Thoracic aorta (tissue), 2 donors: ENCODE measurements around the gene ABCC1. TPM values are rescaled to one million over a fixed set of nuclear protein-coding genes. Genes with fewer than 3 reads are reported as not detected.

Source experiments
- ATAC-seq: fragments of 150-250 bp; one replicate; pipeline ENCODE4 v1.8.0; 2017; ENCODE audit warnings: low read depth; ENCODE audit not compliant: insufficient number of reproducible peaks, low FRiP score
- DNase-seq: peaks from one replicate; pipeline ENCODE4 v3.0.0-alpha.2; 2020; ENCODE audit warnings: low spot score
- H3K27ac ChIP-seq, 2 donors: fragments of 200-600 bp; sonication (generic); 1 replicate in 1 of 2; 2 replicates in 1 of 2; pipeline ENCODE4 v1.5.1; 2016; ENCODE audit warnings: mild to moderate bottlenecking in 2 of 2, moderate library complexity in 2 of 2
- H3K27me3 ChIP-seq: fragments of 200-600 bp; sonication (generic); replicated peaks from 2 replicates; pipeline ENCODE4 v1.6.0; 2016; ENCODE audit warnings: mild to moderate bottlenecking; ENCODE audit not compliant: insufficient read depth
- H3K36me3 ChIP-seq: fragments of 200-600 bp; sonication (generic); one replicate; pipeline ENCODE4 v1.5.1; 2016
- H3K4me1 ChIP-seq, 2 donors: fragments of 200-600 bp; sonication (generic); 1 replicate in 1 of 2; 2 replicates in 1 of 2; pipeline versions ENCODE4 v1.5.1 to v1.6.0; 2016; ENCODE audit warnings: low read depth in 2 of 2, mild to moderate bottlenecking in 1 of 2; ENCODE audit not compliant: control insufficient read depth in 1 of 2
- H3K4me3 ChIP-seq: fragments of 200-600 bp; sonication (generic); 2 replicates; pipeline ENCODE4 v1.5.1; 2016; ENCODE audit warnings: mild to moderate bottlenecking
- H3K9me3 ChIP-seq: fragments of 200-600 bp; sonication (generic); 2 replicates; pipeline ENCODE4 v1.5.1; 2016
- total RNA-seq, 2 donors: library from RNA; depleted of rRNA; stranded (reverse); fragments of >200 nt; gene quantifications; one replicate each; pipeline versions ENCODE4 v1.1.0 to v1.2.3, GENCODE V29; 2016
- TF ChIP-seq, protein P1 (sequence below): fragments of 200-600 bp; sonication (generic); IDR thresholded peaks from one replicate; pipeline ENCODE4 v1.5.1; 2019; ENCODE audit warnings: antibody characterized with exemption

ABCC1 gene
- total RNA-seq, 2 donors from 2014 or later, result 89.2 to 94.9 TPM

DNA sequence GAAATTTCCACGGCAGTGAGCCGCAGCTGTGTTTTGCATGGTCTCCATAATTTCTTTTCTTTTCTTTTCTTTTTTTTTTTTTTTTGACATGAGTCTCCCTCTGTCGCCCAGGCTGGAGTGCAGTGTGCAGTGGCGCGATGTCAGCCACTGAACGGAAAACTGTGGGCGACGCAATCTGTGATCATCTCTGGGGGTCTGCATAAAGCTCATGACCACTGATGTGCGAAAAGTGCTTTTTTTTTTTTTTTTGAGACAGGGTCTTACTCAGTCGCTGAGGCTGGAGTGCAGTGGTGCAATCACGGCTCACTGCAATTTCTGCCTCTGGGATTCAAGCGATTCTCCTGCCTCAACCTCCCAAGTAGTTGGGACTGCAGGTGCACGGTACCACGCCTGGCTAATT is 156.2 kb downstream of the ABCC1 start:
- no peaks in the 10 kb centered on the region for H3K9me3 ChIP-seq
- peaks cover 0 to 8% of the 10 kb centered on the region in 2 donors for H3K4me1 ChIP-seq
- H3K4me3 ChIP-seq, result no peak overlapping the region
- no peaks in the 10 kb centered on the region for H3K27me3 ChIP-seq
- no peak overlapping the region for H3K27ac ChIP-seq
- H3K36me3 ChIP-seq, result peaks cover 44% of the 10 kb centered on the region
- DNase-seq, result no peak
- TF ChIP-seq, protein P1, sequence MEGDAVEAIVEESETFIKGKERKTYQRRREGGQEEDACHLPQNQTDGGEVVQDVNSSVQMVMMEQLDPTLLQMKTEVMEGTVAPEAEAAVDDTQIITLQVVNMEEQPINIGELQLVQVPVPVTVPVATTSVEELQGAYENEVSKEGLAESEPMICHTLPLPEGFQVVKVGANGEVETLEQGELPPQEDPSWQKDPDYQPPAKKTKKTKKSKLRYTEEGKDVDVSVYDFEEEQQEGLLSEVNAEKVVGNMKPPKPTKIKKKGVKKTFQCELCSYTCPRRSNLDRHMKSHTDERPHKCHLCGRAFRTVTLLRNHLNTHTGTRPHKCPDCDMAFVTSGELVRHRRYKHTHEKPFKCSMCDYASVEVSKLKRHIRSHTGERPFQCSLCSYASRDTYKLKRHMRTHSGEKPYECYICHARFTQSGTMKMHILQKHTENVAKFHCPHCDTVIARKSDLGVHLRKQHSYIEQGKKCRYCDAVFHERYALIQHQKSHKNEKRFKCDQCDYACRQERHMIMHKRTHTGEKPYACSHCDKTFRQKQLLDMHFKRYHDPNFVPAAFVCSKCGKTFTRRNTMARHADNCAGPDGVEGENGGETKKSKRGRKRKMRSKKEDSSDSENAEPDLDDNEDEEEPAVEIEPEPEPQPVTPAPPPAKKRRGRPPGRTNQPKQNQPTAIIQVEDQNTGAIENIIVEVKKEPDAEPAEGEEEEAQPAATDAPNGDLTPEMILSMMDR, result no peak
- no peak for ATAC-seq

DNA sequence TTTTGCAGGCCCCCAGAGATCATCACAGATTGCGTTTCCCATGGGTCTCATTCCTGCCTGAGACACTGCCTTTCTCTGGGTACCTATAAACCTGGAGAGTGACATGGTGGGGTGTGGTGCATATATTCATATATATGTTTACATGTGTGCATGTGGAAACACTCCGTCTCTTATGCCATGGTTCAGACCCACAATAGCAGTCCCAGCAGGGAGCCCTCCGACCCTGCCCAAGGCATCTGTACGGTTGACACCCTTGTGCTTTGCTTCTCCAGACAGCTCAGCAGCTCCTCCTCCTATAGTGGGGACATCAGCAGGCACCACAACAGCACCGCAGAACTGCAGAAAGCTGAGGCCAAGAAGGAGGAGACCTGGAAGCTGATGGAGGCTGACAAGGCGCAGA is 157.1 kb downstream of the ABCC1 start:
- DNase-seq, result no peak
- Histone ChIP-seq H3K27ac (no peak overlapping the region), H3K27me3 (no peaks in the 10 kb centered on the region), H3K9me3 (no peaks in the 10 kb centered on the region), H3K4me1 (peaks cover 0 to 8% of the 10 kb centered on the region in 2 donors), H3K4me3 (no peak overlapping the region), H3K36me3 (peaks cover 53% of the 10 kb centered on the region)
- no peak for ATAC-seq
- TF ChIP-seq, protein P1, result no peak

DNA sequence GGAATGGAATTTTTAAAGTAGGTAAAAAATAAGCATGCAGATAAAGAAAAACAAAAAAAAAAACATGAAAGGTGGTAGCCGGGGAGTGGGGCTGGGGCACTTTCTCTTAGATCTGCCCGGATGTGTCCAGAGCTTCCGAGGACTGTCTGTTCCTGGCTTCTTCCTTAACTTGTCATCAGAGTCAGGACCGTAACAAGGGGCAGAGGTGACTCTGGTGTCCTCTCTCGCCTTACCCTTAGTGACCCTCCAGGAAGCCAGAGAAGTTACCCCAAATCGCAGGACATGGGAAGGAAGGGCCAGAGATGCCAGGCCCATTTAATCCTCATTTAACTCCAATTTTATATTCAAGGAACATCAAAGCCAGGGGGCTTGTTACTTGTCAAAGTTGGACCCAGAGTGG is 158.4 kb downstream of the ABCC1 start:
- Histone ChIP-seq H3K4me3 (no peak overlapping the region), H3K27me3 (no peaks in the 10 kb centered on the region), H3K27ac (no peak overlapping the region), H3K9me3 (no peaks in the 10 kb centered on the region), H3K36me3 (peaks cover 61% of the 10 kb centered on the region), H3K4me1 (no peaks in the 10 kb centered on the region)
- ATAC-seq (no peak), DNase-seq (no peak)
- TF ChIP-seq, protein P1, result no peak

DNA sequence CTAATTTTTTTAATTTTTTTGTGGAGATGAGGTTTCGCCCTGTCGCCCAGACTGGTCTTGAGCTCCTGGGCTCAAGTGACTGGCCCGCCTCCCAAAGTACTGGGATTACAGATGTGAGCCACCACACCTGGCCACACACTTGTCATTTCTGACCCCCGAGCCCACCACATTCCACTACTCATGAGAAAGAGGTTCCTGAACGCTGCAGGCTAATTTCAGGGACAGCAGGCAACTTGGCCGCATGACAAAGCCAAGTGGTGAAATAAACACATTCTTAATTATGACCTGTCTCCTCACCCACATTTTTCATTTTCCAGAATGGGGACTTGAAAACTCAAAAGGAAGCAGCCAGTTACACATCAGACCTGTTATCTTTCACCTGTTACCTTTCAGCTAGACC is 159.3 kb downstream of the ABCC1 start:
- Histone ChIP-seq H3K4me3 (no peak overlapping the region), H3K27ac (no peak overlapping the region)

DNA sequence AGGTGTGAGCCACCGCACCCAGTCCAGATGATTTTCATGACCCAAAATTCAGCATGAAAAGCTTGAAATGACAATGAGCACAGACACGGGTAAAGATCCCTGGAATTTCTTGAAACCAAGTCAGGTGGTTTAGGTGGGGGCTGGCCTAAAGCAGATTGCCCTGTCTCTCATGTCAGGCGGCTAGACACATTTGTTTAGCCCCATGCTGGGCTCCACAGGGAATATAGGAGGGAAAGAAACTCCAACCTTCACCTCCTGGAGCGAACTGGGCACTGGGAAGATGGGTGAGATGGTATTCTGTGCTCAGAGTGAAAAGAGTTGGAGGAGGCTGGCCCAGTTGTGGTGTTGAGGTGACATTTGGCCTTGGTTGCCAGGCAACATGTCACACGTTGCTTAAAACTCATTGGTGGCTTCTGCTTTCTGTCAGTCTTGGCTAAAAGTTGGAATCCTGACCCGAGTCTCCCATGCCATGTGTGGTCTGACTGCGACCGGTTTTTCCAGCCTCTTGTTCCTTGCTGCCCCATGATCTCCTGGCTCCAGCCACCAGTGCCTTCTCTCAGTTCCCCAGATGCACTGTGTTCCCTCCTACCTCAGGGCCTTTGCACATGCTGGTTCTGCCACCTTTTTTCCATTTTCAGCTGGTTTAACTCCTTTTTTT is 160.2 kb downstream of the ABCC1 start:
- Histone ChIP-seq H3K4me3 (no peak overlapping the region), H3K9me3 (no peaks in the 10 kb centered on the region), H3K4me1 (no peaks in the 10 kb centered on the region), H3K27me3 (no peaks in the 10 kb centered on the region), H3K27ac (no peak overlapping the region), H3K36me3 (peaks cover 61% of the 10 kb centered on the region)
- TF ChIP-seq, protein P1, result no peak
- no peak for DNase-seq
- no peak for ATAC-seq

More for the DNA sequence above, 159.3 kb downstream of the ABCC1 start:
- no peaks in the 10 kb centered on the region for H3K9me3 ChIP-seq
- no peaks in the 10 kb centered on the region for H3K4me1 ChIP-seq
- DNase-seq (no peak), ATAC-seq (no peak)
- TF ChIP-seq, protein P1, result no peak
- H3K27me3 ChIP-seq, result no peaks in the 10 kb centered on the region
- peaks cover 61% of the 10 kb centered on the region for H3K36me3 ChIP-seq
